G401.6 (cell line): ENCODE measurements around the gene VCP.

Experiments used
- FAIRE-seq: peaks from 2 replicates; lab custom pipeline; 2012; peaks lifted over from hg19 to GRCh38; lab: Jason Lieb, UNC

VCP gene

GRCh38 chr9:35072461-35073278 lies at the start of gene VCP:
Gene VCP, minus strand, starts transcription at chr9:35072625. Its CDS starts 272 bp downstream, at chr9:35072353.
- peak; percentile 99 for FAIRE-seq

- FAIRE-seq, result peak; percentile 87
Measured at GRCh38 chr9:35116898-35117551, 44.6 kb upstream of the VCP start.

- FAIRE-seq, result no peak
Measured at GRCh38 chr9:35116539-35116897, 44.1 kb upstream of the VCP start.

GRCh38 chr9:35115680-35116538 lies 43.5 kb upstream of the VCP start, which contains the start of gene ATOSB:
Gene ATOSB, minus strand, starts transcription at chr9:35115862. Its CDS starts 7,588 bp downstream, at chr9:35108274.
- peak; percentile 96 for FAIRE-seq

- no peak for FAIRE-seq
Measured at GRCh38 chr9:35114840-35115628, 42.6 kb upstream of the VCP start.

GRCh38 chr9:35114113-35114839 lies 41.9 kb upstream of the VCP start:
- FAIRE-seq, result peak; percentile 92

GRCh38 chr9:35112257-35113020 lies 40.0 kb upstream of the VCP start:
- FAIRE-seq, result no peak

GRCh38 chr9:35111001-35111933 lies 38.8 kb upstream of the VCP start:
- FAIRE-seq, result peak; percentile 96

- no peak for FAIRE-seq
Measured at GRCh38 chr9:35110327-35110761, 37.9 kb upstream of the VCP start.

- no peak for FAIRE-seq
Measured at GRCh38 chr9:35108946-35109575, 36.6 kb upstream of the VCP start.

GRCh38 chr9:35108461-35108860 lies 36.0 kb upstream of the VCP start:
- no peak for FAIRE-seq

- no peak for FAIRE-seq
Measured at GRCh38 chr9:35107297-35108290, 35.2 kb upstream of the VCP start.

GRCh38 chr9:35106343-35106730 lies 33.9 kb upstream of the VCP start:
- no peak for FAIRE-seq

GRCh38 chr9:35105571-35106342 lies 33.3 kb upstream of the VCP start:
- FAIRE-seq, result no peak

- FAIRE-seq, result no peak
Measured at GRCh38 chr9:35105126-35105525, 32.7 kb upstream of the VCP start.

GRCh38 chr9:35104586-35104985 lies 32.2 kb upstream of the VCP start:
- no peak for FAIRE-seq
